GM23338 (cell line): ENCODE results near the gene KBTBD12.

Experiments
- CREB1 ChIP-seq: fragments of 250-450 bp; sonication (Bioruptor Pico); IDR thresholded peaks from 2 replicates; pipeline ENCODE4 v1.5.0; 2020; ENCODE audit warnings: low read depth, mild to moderate bottlenecking, moderate library complexity
- CTCF ChIP-seq, 2 experiments: fragments of 200-600 bp in 1 of 2; sonication (generic) in 1 of 2; conservative IDR thresholded peaks; 2 replicates each; pipeline versions ENCODE4 v1.5.1 to v1.6.1; 2016 to 2017; ENCODE audit warnings: antibody characterized with exemption in 2 of 2, low read depth in 2 of 2, mild to moderate bottlenecking in 2 of 2, moderate library complexity in 1 of 2
- EZH2 ChIP-seq: fragments of 200-600 bp; sonication (generic); IDR thresholded peaks from one replicate; pipeline ENCODE4 v1.8.0; 2017; ENCODE audit warnings: antibody characterized with exemption, mild to moderate bottlenecking, low read depth; ENCODE audit not compliant: unreplicated experiment
- EZH2phosphoT487 ChIP-seq: fragments of 200-600 bp; sonication (generic); IDR thresholded peaks from one replicate; pipeline ENCODE4 v1.8.1; 2018; ENCODE audit warnings: antibody characterized with exemption; ENCODE audit not compliant: unreplicated experiment
- JUNB ChIP-seq: IDR thresholded peaks from one replicate; pipeline ENCODE4 v1.6.1; 2016; ENCODE audit warnings: antibody characterized with exemption; ENCODE audit not compliant: unreplicated experiment
- NANOG ChIP-seq: IDR thresholded peaks from 2 replicates; pipeline ENCODE4 v1.6.1; 2016; ENCODE audit warnings: antibody characterized with exemption, borderline replicate concordance
- POLR2AphosphoS5 ChIP-seq: IDR thresholded peaks from 2 replicates; pipeline ENCODE4 v1.6.1; 2016; ENCODE audit warnings: antibody characterized with exemption, low read depth
- REST ChIP-seq: IDR thresholded peaks from one replicate; pipeline ENCODE4 v1.6.1; 2018; ENCODE audit warnings: antibody characterized with exemption; ENCODE audit not compliant: unreplicated experiment
- STAT1 ChIP-seq: IDR thresholded peaks from one replicate; pipeline ENCODE4 v1.6.1; 2016; ENCODE audit warnings: antibody characterized with exemption; ENCODE audit not compliant: unreplicated experiment
- ZNF114 ChIP-seq: fragments of 250-450 bp; sonication (Bioruptor Pico); IDR thresholded peaks from 2 replicates; pipeline ENCODE4 v1.5.0; 2020; ENCODE audit warnings: mild to moderate bottlenecking, moderate library complexity
- ZNF331 ChIP-seq: fragments of 250-450 bp; sonication (Bioruptor Pico); IDR thresholded peaks from 2 replicates; pipeline ENCODE4 v1.5.0; 2020; ENCODE audit warnings: low read depth, mild to moderate bottlenecking, moderate library complexity
- ZNF462 ChIP-seq: fragments of 250-450 bp; sonication (Bioruptor Pico); IDR thresholded peaks from 2 replicates; pipeline ENCODE4 v1.5.0; 2020; ENCODE audit warnings: mild to moderate bottlenecking, moderate library complexity
- TF ChIP-seq, protein P1 (sequence below): IDR thresholded peaks from 2 replicates; pipeline ENCODE4 v1.6.1; 2016; ENCODE audit warnings: antibody characterized with exemption

DNA sequence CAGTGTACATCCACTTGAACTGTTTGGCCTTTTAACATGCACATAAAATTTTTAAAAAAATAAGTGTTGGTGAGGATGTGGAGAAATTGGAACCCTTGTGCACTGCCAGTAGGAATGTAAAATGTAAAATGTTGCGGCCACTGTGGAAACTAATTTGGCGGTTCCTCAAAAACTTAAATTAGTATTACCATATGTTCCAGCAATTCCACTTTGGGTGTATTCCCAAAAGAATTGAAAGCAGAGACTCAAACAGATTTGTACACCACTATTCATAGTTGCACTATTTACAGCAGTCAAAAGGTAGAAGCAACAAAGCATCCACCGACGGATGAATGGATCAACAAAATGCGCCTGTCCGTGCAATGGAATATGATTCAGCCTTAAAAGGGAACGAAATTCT, 82.0 kb downstream of the KBTBD12 start:
- TF ChIP-seq REST = no peak
- no peak for TF ChIP-seq CTCF (conservative IDR thresholded peaks at IDR 0.05; ENCODE audit: low read depth in 2 of 2)
- TF ChIP-seq EZH2phosphoT487 = no peak
- TF ChIP-seq ZNF331 (CRISPR knock-in tag) = no peak
- no peak for TF ChIP-seq POLR2AphosphoS5
- no peak for TF ChIP-seq EZH2
- no peak for TF ChIP-seq CREB1 (CRISPR knock-in tag)
- TF ChIP-seq, protein P1, sequence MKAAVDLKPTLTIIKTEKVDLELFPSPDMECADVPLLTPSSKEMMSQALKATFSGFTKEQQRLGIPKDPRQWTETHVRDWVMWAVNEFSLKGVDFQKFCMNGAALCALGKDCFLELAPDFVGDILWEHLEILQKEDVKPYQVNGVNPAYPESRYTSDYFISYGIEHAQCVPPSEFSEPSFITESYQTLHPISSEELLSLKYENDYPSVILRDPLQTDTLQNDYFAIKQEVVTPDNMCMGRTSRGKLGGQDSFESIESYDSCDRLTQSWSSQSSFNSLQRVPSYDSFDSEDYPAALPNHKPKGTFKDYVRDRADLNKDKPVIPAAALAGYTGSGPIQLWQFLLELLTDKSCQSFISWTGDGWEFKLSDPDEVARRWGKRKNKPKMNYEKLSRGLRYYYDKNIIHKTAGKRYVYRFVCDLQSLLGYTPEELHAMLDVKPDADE = no peak
- TF ChIP-seq JUNB = no peak
- no peak for TF ChIP-seq ZNF114 (CRISPR knock-in tag)
- TF ChIP-seq ZNF462 (CRISPR knock-in tag) = no peak
- no peak for TF ChIP-seq STAT1
- TF ChIP-seq NANOG = no peak
